HPDE6-E6E7 (cell line): ENCODE measurements around the gene DISC1.
"Not testable (repeated sequence)": the region's sequence is repeated elsewhere in the genome, so short reads cannot be mapped to it uniquely, and the experiment has no call there.

Experiments used
- DNase-seq: peaks from one replicate; pipeline ENCODE4 v3.0.0; 2011; ENCODE audit warnings: missing footprints; ENCODE audit errors: extremely low spot score

The DISC1 gene

GRCh38 chr1:231605149-231606100 is 21.2 kb upstream of the DISC1 start:
- DNase-seq: no peak

DNA sequence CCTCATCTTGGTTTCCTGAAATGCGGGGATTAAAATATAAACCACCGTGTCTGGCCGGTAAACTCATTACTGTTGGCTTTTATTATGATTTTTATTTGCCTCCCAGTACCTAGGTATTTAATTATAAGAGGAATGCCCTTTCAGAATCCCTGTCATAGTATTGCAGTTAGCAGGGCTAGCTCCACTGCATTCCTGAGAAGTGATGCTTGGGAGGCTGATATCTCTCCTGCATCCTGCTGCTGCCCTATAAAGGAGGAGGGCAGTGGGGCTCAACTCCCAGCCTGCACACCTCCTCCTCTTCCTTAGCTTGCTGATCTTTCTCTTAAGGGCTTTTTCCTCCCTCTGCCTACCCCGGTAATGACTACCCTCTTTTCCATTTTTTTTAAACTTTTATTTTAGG is 19.9 kb upstream of the DISC1 start:
- DNase-seq: peak; percentile 37

- no peak for DNase-seq
Measured at GRCh38 chr1:231610388-231610787, 16.2 kb upstream of the DISC1 start.

DNA sequence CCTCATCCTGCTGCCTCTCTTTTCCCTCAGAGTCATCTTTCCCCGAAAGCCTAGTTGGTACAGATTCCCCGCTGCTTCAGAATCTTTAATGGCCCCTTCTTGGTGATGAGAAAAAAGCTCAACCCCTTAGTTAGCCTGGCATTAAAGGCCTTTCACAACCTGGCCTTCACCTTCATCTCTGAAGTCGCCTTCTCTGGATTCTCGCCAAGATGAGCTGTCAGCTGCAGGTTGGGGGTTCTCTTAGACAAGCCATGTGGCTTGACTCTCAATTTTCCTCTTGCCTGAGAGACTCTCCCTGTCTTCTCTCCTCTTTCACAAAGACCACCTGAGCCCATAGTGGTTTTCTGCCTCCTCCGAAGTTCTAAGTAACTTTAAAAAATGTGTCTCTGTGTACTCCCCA is 15.5 kb upstream of the DISC1 start:
- DNase-seq: no peak

GRCh38 chr1:231611851-231612250 is 14.7 kb upstream of the DISC1 start:
- no peak for DNase-seq

- no peak for DNase-seq
Measured at GRCh38 chr1:231612393-231613089, 14.0 kb upstream of the DISC1 start.

DNA sequence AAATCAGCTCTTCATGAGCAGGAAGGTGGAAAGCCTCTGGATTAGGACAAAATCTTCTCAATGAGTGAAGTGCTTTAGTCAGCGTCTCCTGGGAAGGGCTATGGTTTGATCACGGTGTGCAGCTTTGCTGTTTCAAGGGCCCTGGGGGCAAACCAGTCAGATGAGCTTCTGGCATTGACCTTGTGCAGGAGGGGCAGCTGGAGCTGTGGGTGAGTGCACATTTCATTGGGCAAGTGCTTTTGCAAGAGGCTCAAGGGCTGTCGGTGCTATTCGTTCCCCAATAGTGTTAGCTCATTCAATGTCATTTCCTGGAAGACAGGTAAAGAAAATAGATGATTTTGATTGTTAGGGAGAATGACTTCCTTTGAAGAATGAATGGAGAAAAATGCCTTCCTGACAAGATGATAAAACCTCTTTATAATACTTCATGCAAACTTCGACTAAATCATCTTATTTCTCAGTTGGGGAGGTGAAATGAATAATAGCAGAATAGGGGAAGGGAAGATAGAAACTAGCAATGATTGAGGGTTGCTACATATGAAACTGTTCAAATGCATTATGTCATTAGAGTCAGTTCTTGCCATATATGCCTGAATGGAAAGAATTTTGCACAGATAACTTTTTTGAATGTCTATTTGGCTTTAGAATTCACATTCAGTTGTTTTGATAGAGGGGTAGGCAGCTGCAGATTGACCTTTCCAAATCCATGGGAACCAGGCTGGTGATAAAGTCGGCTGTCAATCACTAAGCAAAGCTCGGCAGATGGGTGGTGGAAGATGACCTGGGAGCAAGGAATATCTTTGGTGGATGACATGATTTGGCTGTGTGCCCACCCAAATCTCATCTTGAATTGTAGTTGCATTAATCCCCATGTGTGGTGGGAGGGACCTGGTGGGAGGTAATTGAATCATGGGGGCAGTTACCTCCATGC is 12.9 kb upstream of the DISC1 start:
- DNase-seq: no peak

DNA sequence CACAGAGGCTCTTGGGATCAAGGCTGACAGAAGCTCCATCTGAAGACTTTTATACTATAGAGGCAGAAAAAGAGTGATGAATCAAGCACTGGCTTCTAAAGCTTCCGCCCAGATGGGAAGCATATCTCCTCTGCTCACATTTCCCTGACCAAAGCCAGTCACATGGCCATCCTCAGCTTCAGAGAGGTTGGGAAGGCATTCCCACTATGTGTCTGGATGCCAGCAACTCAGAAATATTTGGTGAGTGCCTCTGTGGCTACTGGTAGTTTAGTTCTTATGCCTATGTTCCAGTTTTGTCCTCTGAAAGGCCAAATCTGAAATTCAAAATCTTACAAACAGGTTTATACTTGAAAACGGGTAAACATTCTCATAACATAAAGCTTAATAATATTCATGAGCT is 9.9 kb upstream of the DISC1 start:
- DNase-seq: no peak

- DNase-seq: no peak
Measured at GRCh38 chr1:231618609-231619256, 7.9 kb upstream of the DISC1 start.

DNA sequence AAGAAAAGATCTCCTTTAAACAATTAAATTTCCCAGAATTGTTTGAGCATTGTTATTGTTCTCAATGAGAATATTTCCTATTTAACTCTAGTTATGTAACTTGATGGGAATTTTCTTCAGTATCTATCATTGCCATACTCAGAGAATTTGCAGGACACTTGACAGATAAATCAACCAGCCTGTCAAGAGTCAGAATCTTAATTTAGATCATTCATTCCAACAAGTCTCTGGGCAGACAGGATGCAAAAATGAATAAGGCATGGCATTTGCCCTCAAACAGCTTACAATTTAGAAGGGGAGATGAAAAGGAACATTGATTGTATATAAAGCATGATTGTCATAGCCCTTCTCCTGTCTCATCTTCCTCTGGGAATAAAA is 7.3 kb upstream of the DISC1 start:
- no peak for DNase-seq

- DNase-seq: not testable (repeated sequence)
Measured at GRCh38 chr1:231625042-231625441, 1.5 kb upstream of the DISC1 start.

DNA sequence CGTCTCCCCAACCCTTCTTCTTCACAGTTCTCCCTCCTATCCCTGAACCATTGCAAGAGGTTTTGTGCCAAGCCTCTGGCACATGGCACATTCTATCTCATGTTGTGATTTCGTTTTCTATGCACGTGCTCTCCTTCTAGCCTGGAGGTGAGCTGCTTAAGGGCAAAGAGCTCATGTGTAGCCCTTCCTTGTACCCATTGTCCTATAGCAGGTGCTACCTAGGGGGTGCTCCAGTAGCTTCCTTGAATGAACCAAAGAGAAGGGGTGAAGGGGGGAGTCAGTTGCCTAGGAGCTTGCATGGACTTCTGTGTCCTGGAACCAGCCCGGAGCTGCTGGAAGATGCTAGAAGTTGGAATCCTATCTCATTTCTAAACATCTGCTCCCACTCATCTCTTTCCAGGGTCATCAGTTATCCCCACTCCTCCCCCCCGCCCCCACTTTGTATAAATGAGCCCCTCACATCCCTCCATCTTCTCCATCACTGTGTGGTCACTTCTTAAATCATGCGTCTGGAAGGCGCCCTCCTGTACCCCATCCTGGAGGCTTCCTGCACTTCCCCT is 535 bp upstream of the DISC1 start:
- DNase-seq: no peak

DNA sequence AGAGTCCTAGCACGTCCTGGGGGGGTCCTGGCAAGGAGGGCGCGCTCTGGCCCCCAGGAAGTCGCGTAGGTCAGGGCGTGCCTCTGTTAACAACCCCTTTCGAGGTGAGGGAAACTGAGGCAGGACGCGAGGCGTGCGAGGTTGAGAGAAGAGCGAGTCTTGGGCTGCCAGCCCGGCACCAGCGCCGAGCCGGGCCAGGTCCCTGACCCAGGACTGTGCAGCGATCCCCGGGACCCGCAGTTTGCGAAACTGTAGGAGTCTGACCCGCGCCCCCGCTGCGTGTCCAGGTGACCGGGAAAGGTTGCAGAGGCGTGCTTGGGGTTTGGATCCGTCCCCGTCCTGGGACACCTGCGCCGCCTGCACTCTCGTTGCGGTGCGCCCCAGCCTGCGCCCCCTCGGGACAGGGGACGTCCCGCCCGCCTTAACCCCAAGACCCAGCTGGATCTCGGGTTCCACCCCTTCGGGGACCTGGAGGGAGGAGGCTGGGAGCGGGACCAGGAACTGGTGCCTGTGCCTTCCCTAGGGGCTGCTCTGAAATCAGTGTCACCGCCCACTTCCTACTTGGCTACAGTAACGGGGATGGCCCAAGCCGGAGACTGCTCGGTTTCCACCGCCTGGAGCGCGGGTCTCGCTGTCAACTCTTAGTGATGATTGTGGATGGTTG is 493 bp downstream of the DISC1 start:
- no peak for DNase-seq

- no peak for DNase-seq
Measured at GRCh38 chr1:231628207-231628876, 1.8 kb downstream of the DISC1 start.

GRCh38 chr1:231629132-231629531 is 2.5 kb downstream of the DISC1 start:
- no peak for DNase-seq

DNA sequence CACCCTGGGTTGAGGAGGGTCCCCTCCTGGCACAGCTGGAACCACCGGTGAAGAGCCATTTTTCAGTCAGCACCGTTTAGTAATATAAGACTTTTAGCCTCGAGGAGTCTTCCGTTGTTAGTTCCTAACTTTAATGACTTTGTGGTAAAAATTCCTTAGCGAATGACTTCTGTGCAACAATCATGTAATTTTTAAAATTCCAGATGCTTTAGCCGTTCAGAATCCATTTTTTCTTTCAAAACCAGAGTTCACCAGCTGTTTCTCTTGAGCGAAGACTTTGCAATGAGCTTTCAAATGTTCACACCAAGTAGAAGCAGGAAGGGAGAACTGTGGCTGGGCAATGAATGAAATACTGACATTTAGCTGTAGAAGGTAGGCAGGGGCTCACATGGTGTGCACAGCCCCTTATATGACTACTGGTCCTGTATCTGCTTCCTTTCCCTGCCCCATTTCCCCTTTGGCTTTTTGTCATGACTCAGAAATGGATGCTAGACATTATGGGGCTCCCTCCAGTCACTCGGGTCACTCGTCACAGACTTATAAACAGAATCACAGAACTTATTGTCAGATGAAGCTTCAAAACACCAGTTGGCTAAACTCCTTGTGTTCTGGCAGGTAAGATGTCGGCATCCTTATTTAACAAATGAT is 4.1 kb downstream of the DISC1 start:
- DNase-seq: no peak

DNA sequence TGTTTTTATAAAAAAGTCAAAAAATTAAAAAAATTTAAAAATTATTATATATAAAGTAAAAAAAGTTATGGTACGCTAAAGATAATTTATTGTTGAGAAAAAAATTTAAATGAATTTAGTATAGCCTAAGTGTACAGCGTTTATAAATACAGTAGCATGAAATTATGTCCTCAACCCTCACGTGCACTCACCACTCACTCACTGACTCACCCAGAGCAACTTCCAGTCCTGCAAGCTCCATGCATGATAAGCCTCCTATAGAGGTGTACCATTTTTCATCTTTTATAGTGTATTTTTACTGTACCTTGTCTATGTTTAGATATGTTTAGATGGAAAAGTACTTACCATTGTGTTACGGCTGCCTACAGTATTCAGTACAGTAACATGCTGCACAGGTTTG is 5.1 kb downstream of the DISC1 start:
- DNase-seq: no peak

DNA sequence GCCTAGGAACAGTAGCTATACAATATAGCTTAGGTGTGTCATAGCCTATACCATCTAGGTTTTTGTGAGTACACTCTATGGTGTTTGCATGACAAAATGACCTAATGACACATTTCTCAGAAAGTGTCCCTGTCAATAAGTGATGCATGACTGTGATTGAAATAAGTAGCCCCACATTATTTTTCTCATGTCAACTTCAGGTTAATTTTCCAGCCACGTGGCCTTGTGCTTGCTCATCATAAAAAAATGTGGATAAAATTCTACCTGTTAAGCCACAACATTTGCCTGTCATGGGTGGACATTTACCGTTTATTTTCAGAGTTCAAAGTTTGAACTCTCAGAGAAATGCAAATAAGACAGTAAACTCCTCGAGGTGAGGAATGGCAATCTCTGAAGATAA is 5.5 kb downstream of the DISC1 start:
- DNase-seq: no peak

- DNase-seq: no peak
Measured at GRCh38 chr1:231634323-231635013, 7.9 kb downstream of the DISC1 start.
